Kidney epithelial cell (primary cell): Measurements from ENCODE around the gene BRAT1. TPM values are rescaled to one million over a fixed set of nuclear protein-coding genes. Genes with fewer than 3 reads are reported as not detected.

Experiments used
- DNase-seq: peaks from one replicate; pipeline ENCODE4 v3.0.0-alpha.2; 2010; ENCODE audit warnings: low read depth
- H3K27me3 ChIP-seq: 2 replicates; pipeline ENCODE4 v1.6.0; 2011; ENCODE audit warnings: low read length; ENCODE audit not compliant: control insufficient read depth, insufficient read depth
- H3K36me3 ChIP-seq: 2 replicates; pipeline ENCODE4 v1.5.1; 2011; ENCODE audit warnings: low read length; ENCODE audit not compliant: control insufficient read depth, insufficient read depth
- H3K4me3 ChIP-seq: 2 replicates; pipeline ENCODE4 v1.5.1; 2011; ENCODE audit warnings: low read depth, mild to moderate bottlenecking, control low read depth, low read length
- CTCF ChIP-seq: IDR thresholded peaks from 2 replicates; pipeline ENCODE4 v1.5.1; 2011; ENCODE audit warnings: mild to moderate bottlenecking, moderate library complexity, low read length, control low read depth, inconsistent platforms; ENCODE audit not compliant: insufficient read depth, poor library complexity, severe bottlenecking
- total RNA-seq: library from RNA; depleted of rRNA; stranded (reverse); fragments of >200 nt; gene quantifications from 2 replicates; pipeline ENCODE4 v1.2.3, GENCODE V29; 2015

BRAT1 gene
- total RNA-seq, 1 donor from 2014 or later = 40.1 TPM

- H3K36me3 ChIP-seq = no peaks in the 10 kb centered on the region
- no peaks in the 10 kb centered on the region for H3K27me3 ChIP-seq
- no peak for TF ChIP-seq CTCF
- no peak overlapping the region for H3K4me3 ChIP-seq
- DNase-seq = no peak
Observed at GRCh38 chr7:2587134-2587533, 31.8 kb upstream of the BRAT1 start.

DNA sequence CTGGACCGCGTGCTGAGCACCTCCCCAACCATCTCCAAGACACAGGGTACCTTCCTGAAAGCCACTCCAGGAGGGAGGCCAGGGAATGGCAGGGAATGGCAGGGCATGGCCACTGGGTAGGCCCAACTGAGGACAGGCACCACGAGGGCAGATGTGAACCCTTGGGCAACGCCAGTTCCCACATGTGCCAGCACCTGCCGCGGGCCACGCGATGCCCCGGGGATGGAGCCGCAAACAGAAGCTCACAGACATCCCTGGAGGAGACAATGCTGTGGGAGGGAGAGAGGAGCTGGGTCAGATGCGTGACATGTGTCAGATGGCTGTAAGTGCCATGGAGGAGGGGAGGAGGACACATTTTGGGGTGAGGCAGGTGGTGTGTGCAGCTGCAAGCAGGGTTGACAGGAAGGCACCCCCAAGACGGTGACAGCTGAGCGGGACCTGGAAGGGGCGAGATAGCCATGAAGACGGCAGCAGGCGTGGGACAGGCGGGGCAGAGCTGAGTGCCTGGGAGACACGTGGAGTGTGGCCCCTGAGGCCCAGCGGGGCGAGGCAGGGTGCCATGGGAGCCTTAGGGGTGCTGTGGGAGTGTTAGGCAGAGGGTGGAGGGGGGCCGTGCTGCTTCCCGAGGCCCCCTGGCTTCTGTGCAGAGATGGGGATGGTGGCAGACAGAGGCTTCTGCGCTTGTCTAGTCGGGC, 31.1 kb upstream of the BRAT1 start:
- Histone ChIP-seq H3K27me3 (no peaks in the 10 kb centered on the region), H3K4me3 (no peak overlapping the region), H3K36me3 (no peaks in the 10 kb centered on the region)
- TF ChIP-seq CTCF = no peak
- no peak for DNase-seq

DNA sequence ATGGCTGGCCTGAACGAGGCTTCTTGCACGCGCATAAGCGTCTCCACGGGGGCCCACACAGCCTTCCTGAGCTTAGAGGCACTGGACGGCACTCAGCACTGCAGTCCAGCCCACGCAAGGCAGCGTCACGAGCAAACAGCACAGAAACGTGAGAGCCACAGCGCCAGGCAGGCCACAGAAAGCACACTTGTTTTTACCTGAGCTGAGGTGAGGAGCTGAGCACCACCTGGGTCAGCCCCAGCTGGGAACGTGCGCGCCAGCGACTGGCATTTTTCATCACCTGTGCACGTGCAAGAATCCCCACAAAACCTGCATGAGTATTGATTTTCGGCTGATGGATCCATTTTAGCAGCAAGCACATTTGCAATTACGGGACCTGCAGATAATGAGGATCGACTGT, 30.1 kb upstream of the BRAT1 start:
- no peaks in the 10 kb centered on the region for H3K36me3 ChIP-seq
- no peak for TF ChIP-seq CTCF
- DNase-seq = no peak

DNA sequence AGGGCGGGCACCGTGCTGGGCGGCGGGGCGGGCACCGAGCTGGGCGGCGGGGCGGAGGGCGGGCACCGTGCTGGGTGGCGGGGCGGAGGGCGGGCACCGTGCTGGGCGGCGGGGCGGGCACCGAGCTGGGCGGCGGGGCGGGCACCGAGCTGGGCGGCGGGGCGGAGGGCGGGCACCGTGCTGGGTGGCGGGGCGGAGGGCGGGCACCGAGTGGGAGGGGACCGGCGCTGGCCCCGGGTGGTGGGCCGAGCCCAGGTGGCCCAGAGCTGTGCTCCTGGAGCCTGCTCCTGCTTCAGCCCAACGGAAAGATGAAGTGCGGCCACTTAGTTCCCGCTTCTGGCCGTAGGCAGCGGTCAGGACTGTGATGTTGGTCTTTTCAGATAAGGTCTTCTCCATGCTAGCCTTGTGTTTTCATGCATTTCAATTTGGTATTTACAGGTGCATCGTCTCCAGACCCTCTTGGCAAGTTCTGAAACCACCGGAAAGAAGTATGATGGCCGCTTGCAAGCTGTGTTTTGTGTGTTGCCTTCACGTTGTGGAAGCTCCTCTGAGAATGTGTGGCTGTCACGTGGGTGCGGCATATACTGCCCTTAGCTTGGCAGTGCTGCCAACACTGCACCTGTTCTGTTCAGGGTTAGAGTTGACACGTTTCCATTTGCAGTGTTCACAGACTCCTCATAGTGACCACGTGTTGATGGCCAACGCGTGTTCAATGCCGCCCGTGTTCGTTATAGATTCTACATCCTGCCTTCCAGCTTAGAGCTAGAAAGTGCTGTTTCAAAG, 28.7 kb upstream of the BRAT1 start:
- Histone ChIP-seq H3K36me3 (no peaks in the 10 kb centered on the region), H3K4me3 (no peak overlapping the region), H3K27me3 (no peaks in the 10 kb centered on the region)
- no peak for TF ChIP-seq CTCF
- no peak for DNase-seq

More for the DNA sequence above, 30.1 kb upstream of the BRAT1 start:
- H3K4me3 ChIP-seq = no peak overlapping the region
- no peaks in the 10 kb centered on the region for H3K27me3 ChIP-seq

- no peaks in the 10 kb centered on the region for H3K36me3 ChIP-seq
- no peak for TF ChIP-seq CTCF
Observed at GRCh38 chr7:2582006-2582735, 26.8 kb upstream of the BRAT1 start.

More at GRCh38 chr7:2582006-2582735, 26.8 kb upstream of the BRAT1 start:
- no peak for DNase-seq
- Histone ChIP-seq H3K4me3 (no peak overlapping the region), H3K27me3 (no peaks in the 10 kb centered on the region)
